GM12878 (cell line): ENCODE measurements around the gene STEAP1B. TPM values are rescaled to one million over a fixed set of nuclear protein-coding genes. Genes with fewer than 3 reads are reported as not detected.

ENCODE experiments used
- CBFB ChIP-seq: IDR thresholded peaks from 2 replicates; pipeline ENCODE4 v1.6.1; 2016; ENCODE audit warnings: antibody characterized with exemption, low read depth
- ESRRA ChIP-seq: IDR thresholded peaks from 2 replicates; pipeline ENCODE4 v1.6.1; 2012; ENCODE audit warnings: mild to moderate bottlenecking, low read length, improper control_type of control experiment
- FOS ChIP-seq: IDR thresholded peaks from 3 replicates; pipeline ENCODE4 v1.6.1; 2011; ENCODE audit warnings: borderline replicate concordance; ENCODE audit not compliant: insufficient read length; ENCODE audit errors: extremely low read depth
- HCFC1 ChIP-seq: fragments of 150-350 bp; IDR thresholded peaks from 2 replicates; pipeline ENCODE4 v1.6.1; 2014; ENCODE audit warnings: low read length
- NR2C2 ChIP-seq: IDR thresholded peaks from 2 replicates; pipeline ENCODE4 v1.6.1; 2011; ENCODE audit warnings: borderline replicate concordance, low read depth; ENCODE audit not compliant: control insufficient read depth, insufficient read length
- PAX5 ChIP-seq: IDR thresholded peaks from 2 replicates; pipeline ENCODE4 v1.6.1; 2011; ENCODE audit warnings: low read depth, low read length, borderline replicate concordance
- SIX5 ChIP-seq: IDR thresholded peaks from 2 replicates; pipeline ENCODE4 v1.6.1; 2011; ENCODE audit warnings: mild to moderate bottlenecking, low read depth, low read length, moderate library complexity; ENCODE audit not compliant: severe bottlenecking
- SMAD5 ChIP-seq: IDR thresholded peaks from 2 replicates; pipeline ENCODE4 v1.6.1; 2016; ENCODE audit warnings: antibody characterized with exemption, low read depth
- ZNF592 ChIP-seq: fragments of 450-650 bp; IDR thresholded peaks from 2 replicates; pipeline ENCODE4 v1.6.1; 2017; ENCODE audit warnings: mild to moderate bottlenecking, moderate library complexity
- ZZZ3 ChIP-seq: IDR thresholded peaks from 2 replicates; pipeline ENCODE4 v1.6.1; 2011; ENCODE audit warnings: low read depth; ENCODE audit not compliant: control insufficient read depth, insufficient read length
- polyA plus RNA-seq, 11 experiments: library from polyadenylated mRNA; depleted of rRNA in 4 of 11; unstranded in 6 of 11; stranded (reverse) in 5 of 11; fragments of >200 nt; fragmentation: Nextera tagmentation in 4 of 11; fragmentation: Illumina TruSeq in 1 of 11; extraction: Ambion mirVana in 4 of 11; extraction: Trizol in 1 of 11; gene quantifications; 1 replicate in 1 of 11; 2 replicates in 10 of 11; pipeline versions ENCODE4 v1.2.1 to v1.2.3, GENCODE V29; 2011 to 2016; ENCODE audit warnings: inconsistent platforms in 2 of 11, missing spikeins in 2 of 11, low read depth in 1 of 11
- total RNA-seq, 4 experiments: library from RNA; depleted of rRNA in 3 of 4; stranded (reverse); fragments of >200 nt in 3 of 4; fragmentation: Illumina TruSeq in 1 of 4; extraction: Trizol in 1 of 4; gene quantifications; 2 replicates each; pipeline versions ENCODE4 v1.2.1 to v1.2.3, GENCODE V29; 2013 to 2021
- TF ChIP-seq, protein P1 (sequence below): IDR thresholded peaks from 2 replicates; pipeline ENCODE4 v1.6.1; 2011; ENCODE audit warnings: borderline replicate concordance, low read depth, mild to moderate bottlenecking, moderate library complexity, low read length; ENCODE audit not compliant: insufficient read depth, poor library complexity, severe bottlenecking

Gene STEAP1B
- total and polyA plus RNA-seq, 10 of the 15 experiments (the other 5 are each of a cell fraction or from before 2014, with no cell fraction given) = 0.14 TPM; not detected in 9

DNA sequence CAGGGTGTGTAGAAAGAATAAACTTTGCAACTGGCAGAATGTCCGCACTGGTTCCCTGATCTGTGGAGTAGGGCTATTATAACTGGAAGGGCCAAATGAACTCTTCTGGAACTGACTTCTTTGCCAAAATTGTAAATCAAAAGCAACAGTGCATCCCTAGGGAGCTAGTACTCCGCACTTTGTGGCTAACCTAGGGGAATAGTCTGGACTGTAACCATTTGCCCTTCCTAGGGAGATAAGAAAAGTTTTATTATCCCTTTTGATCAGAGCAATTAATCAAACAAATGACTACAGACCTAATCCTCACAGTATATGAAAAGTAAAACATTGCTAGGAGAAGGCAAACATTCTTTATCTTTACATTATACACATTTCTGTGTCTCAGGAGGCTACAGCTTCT lies 45.5 kb upstream of the STEAP1B start (continued):
- no peak for TF ChIP-seq ZNF592
- no peak for TF ChIP-seq HCFC1
- no peak for TF ChIP-seq CBFB
- no peak for TF ChIP-seq PAX5
- TF ChIP-seq, protein P1, sequence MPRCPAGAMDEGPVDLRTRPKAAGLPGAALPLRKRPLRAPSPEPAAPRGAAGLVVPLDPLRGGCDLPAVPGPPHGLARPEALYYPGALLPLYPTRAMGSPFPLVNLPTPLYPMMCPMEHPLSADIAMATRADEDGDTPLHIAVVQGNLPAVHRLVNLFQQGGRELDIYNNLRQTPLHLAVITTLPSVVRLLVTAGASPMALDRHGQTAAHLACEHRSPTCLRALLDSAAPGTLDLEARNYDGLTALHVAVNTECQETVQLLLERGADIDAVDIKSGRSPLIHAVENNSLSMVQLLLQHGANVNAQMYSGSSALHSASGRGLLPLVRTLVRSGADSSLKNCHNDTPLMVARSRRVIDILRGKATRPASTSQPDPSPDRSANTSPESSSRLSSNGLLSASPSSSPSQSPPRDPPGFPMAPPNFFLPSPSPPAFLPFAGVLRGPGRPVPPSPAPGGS = no peak
- no peak for TF ChIP-seq NR2C2
- TF ChIP-seq ZZZ3 = no peak
- TF ChIP-seq SIX5 = no peak
- no peak for TF ChIP-seq FOS
- TF ChIP-seq ESRRA = no peak
- TF ChIP-seq SMAD5 = no peak
